Activated CD4-positive, alpha-beta T cell treated with anti-CD3 and anti-CD28 coated beads for 36 hours (primary cell): ENCODE measurements around the gene WDCP. TPM values are rescaled to one million over a fixed set of nuclear protein-coding genes. Genes with fewer than 3 reads are reported as not detected.

ENCODE experiments used
- ATAC-seq: fragments of 200-7000 bp; cut with Tn5 transposase; one replicate; pipeline ENCODE4 v1.10.0; 2021; ENCODE audit warnings: mild to moderate bottlenecking, moderate library complexity
- CTCF ChIA-PET: fragments of 350-600 bp; sonication (Branson Sonifier 250); formaldehyde crosslinking; loops from one replicate; lab custom pipeline; 2021; ENCODE audit warnings: antibody characterized with exemption; lab: Charles Lee
- POLR2A ChIA-PET: fragments of 350-600 bp; sonication (Branson Sonifier 250); formaldehyde crosslinking; loops from one replicate; lab custom pipeline; 2021; ENCODE audit warnings: antibody characterized with exemption, inconsistent platforms; lab: Charles Lee
- DNase-seq: peaks from one replicate; pipeline ENCODE4 v3.0.0-alpha.2; 2020
- H3K27ac Mint-ChIP-seq: one replicate; pipeline ENCODE4 v1.8.0; 2021; ENCODE audit warnings: mixed read lengths
- H3K27me3 Mint-ChIP-seq: one replicate; pipeline ENCODE4 v1.8.0; 2021; ENCODE audit warnings: mixed read lengths
- H3K36me3 Mint-ChIP-seq: one replicate; pipeline ENCODE4 v1.8.0; 2021; ENCODE audit warnings: low read depth, mixed read lengths
- H3K4me1 Mint-ChIP-seq: one replicate; pipeline ENCODE4 v1.8.0; 2021; ENCODE audit warnings: mixed read lengths
- H3K4me3 Mint-ChIP-seq: one replicate; pipeline ENCODE4 v1.8.0; 2021; ENCODE audit warnings: mild to moderate bottlenecking, moderate library complexity, mixed read lengths
- H3K9me3 Mint-ChIP-seq: one replicate; pipeline ENCODE4 v1.8.0; 2021; ENCODE audit warnings: low read depth, mixed read lengths
- intact Hi-C, 2 experiments: fragments of 100-400 bp; cut with DNase I in 1 of 2; cut with micrococcal nuclease in 1 of 2; formaldehyde crosslinking; loops; one replicate each; pipeline versions ENCODE4 v1.14.2 to v1.15.1; 2022 to 2024; cut with DNase I, micrococcal nuclease
- total RNA-seq, 2 experiments: library from RNA; stranded (reverse); gene quantifications; one replicate each; pipeline ENCODE4 v1.2.3, GENCODE V29; 2021

The WDCP gene
- total RNA-seq, 2 experiments from 2014 or later = 13.2 to 21.5 TPM

- Mint-ChIP-seq H3K27ac (peak overlapping the region; percentile 82), H3K4me3 (peak overlapping the region; percentile 79), H3K4me1 (peaks cover 13% of the 10 kb centered on the region), H3K9me3 (no peaks in the 10 kb centered on the region), H3K27me3 (no peaks in the 10 kb centered on the region), H3K36me3 (peaks cover 3% of the 10 kb centered on the region)
- DNase-seq = peak; percentile 69
- CTCF ChIA-PET = interaction anchor here (0.6 to 3.3 kb wide), 33 partner anchors 8 to 713 kb away, joined by 3 to 35 read pairs (median 4); partner anchors contain the start of genes ATAD2B, FAM228B, FKBP1B and PFN4
- POLR2A ChIA-PET = interaction anchor here (0.5 to 1.4 kb wide), 5 partner anchors 8 to 259 kb away, joined by 3 to 6 read pairs (median 5); partner anchors contain the start of genes ATAD2B, SF3B6 and WDCP
- ATAC-seq = peak; percentile 72
- intact Hi-C loops = loop anchor here (1.0 to 5.0 kb wide), 9 partner anchors 7 to 259 kb away; partner anchors contain the start of genes ATAD2B (in 2 of the 2), SF3B6 (in 1 of the 2) and WDCP (in 1 of the 2)
These were observed 36.6 kb upstream of the WDCP start for GRCh38 chr2:24083567-24084385.

GRCh38 chr2:24082787-24083566 is 35.8 kb upstream of the WDCP start:
- Mint-ChIP-seq H3K9me3 (no peaks in the 10 kb centered on the region), H3K4me1 (peaks cover 15% of the 10 kb centered on the region), H3K27me3 (no peaks in the 10 kb centered on the region), H3K27ac (no peak overlapping the region), H3K36me3 (peaks cover 3% of the 10 kb centered on the region), H3K4me3 (peak overlapping the region; percentile 79)
- CTCF ChIA-PET = interaction anchor here (0.6 to 3.3 kb wide), 21 partner anchors 7 to 498 kb away, joined by 3 to 35 read pairs (median 6); partner anchors contain the start of genes ATAD2B, FAM228B, FKBP1B and PFN4
- ATAC-seq (no peak), DNase-seq (no peak)
- intact Hi-C loops = loop anchor here in 1 of 2 experiments (5.0 kb wide), 1 partner anchor 96 kb away; no protein-coding TSS in a partner anchor
- POLR2A ChIA-PET = interaction anchor here (0.6 kb wide), 1 partner anchor 10 kb away, joined by 3 read pairs; no protein-coding TSS in a partner anchor

GRCh38 chr2:24080701-24081100 is 33.5 kb upstream of the WDCP start:
- ChIA-PET POLR2A (interaction anchor here (1.6 kb wide), 1 partner anchor 33 kb away, joined by 4 read pairs; the partner anchor contains the start of gene WDCP), CTCF (interaction anchor here (0.7 to 0.9 kb wide), 3 partner anchors 30 to 82 kb away, joined by 3 read pairs; no protein-coding TSS in a partner anchor)
- intact Hi-C loops = loop anchor here in 1 of 2 experiments (5.0 kb wide), 1 partner anchor 93 kb away; no protein-coding TSS in a partner anchor
- Mint-ChIP-seq H3K27me3 (no peaks in the 10 kb centered on the region), H3K9me3 (no peaks in the 10 kb centered on the region), H3K27ac (no peak overlapping the region), H3K4me1 (peaks cover 23% of the 10 kb centered on the region), H3K4me3 (no peak overlapping the region), H3K36me3 (peaks cover 3% of the 10 kb centered on the region)
- ATAC-seq (no peak), DNase-seq (no peak)

GRCh38 chr2:24077879-24078278 is 30.7 kb upstream of the WDCP start:
- peaks cover 11% of the 10 kb centered on the region for H3K36me3 Mint-ChIP-seq
- H3K27ac Mint-ChIP-seq = peak overlapping the region; percentile 70
- H3K4me1 Mint-ChIP-seq = peaks cover 31% of the 10 kb centered on the region
- no peak for DNase-seq
- CTCF ChIA-PET = interaction anchor here (0.6 to 3.2 kb wide), 4 partner anchors 10 to 254 kb away, joined by 3 to 25 read pairs (median 6); partner anchors contain the start of gene ATAD2B
- H3K9me3 Mint-ChIP-seq = no peaks in the 10 kb centered on the region
- intact Hi-C loops = loop anchor here (2.0 to 10.0 kb wide), 5 partner anchors 137 to 1799 kb away; partner anchors contain the start of genes ASXL2 (in 1 of the 2), KLHL29 (in 1 of the 2), NCOA1 (in 1 of the 2) and UBXN2A (in 1 of the 2)
- no peaks in the 10 kb centered on the region for H3K27me3 Mint-ChIP-seq
- peak overlapping the region; percentile 99 for H3K4me3 Mint-ChIP-seq
- no peak for ATAC-seq
- POLR2A ChIA-PET = interaction anchor here (2.2 kb wide), 1 partner anchor 152 kb away, joined by 33 read pairs; the partner anchor contains the start of gene ATAD2B

GRCh38 chr2:24077535-24077877 is 30.3 kb upstream of the WDCP start:
- peaks cover 15% of the 10 kb centered on the region for H3K36me3 Mint-ChIP-seq
- ChIA-PET CTCF (interaction anchor here (0.6 to 3.2 kb wide), 4 partner anchors 10 to 253 kb away, joined by 3 to 25 read pairs (median 4); partner anchors contain the start of gene ATAD2B), POLR2A (interaction anchor here (2.2 kb wide), 1 partner anchor 152 kb away, joined by 33 read pairs; the partner anchor contains the start of gene ATAD2B)
- peak overlapping the region; percentile 99 for H3K4me3 Mint-ChIP-seq
- peak overlapping the region; percentile 70 for H3K27ac Mint-ChIP-seq
- intact Hi-C loops = loop anchor here (2.0 to 10.0 kb wide), 5 partner anchors 137 to 1800 kb away; partner anchors contain the start of genes ASXL2 (in 1 of the 2), KLHL29 (in 1 of the 2), NCOA1 (in 1 of the 2) and UBXN2A (in 1 of the 2)
- peaks cover 35% of the 10 kb centered on the region for H3K4me1 Mint-ChIP-seq
- no peaks in the 10 kb centered on the region for H3K9me3 Mint-ChIP-seq
- H3K27me3 Mint-ChIP-seq = no peaks in the 10 kb centered on the region
- DNase-seq (no peak), ATAC-seq (no peak)

GRCh38 chr2:24076849-24077534 is 29.8 kb upstream of the WDCP start:
- Mint-ChIP-seq H3K4me1 (peaks cover 39% of the 10 kb centered on the region), H3K27ac (peak overlapping the region; percentile 70), H3K9me3 (no peaks in the 10 kb centered on the region), H3K4me3 (peak overlapping the region; percentile 99), H3K36me3 (peaks cover 16% of the 10 kb centered on the region), H3K27me3 (no peaks in the 10 kb centered on the region)
- intact Hi-C loops = loop anchor here (1.0 to 10.0 kb wide), 13 partner anchors 7 to 1800 kb away; partner anchors contain the start of genes ATAD2B (in 2 of the 2), UBXN2A (in 2 of the 2), WDCP (in 2 of the 2) and ASXL2 (in 1 of the 2)
- ATAC-seq (no peak), DNase-seq (no peak)
- POLR2A ChIA-PET = interaction anchor here (0.6 to 2.2 kb wide), 7 partner anchors 8 to 151 kb away, joined by 3 to 34 read pairs (median 5); partner anchors contain the start of genes ATAD2B, TP53I3, UBXN2A and WDCP
- CTCF ChIA-PET = interaction anchor here (0.5 to 3.2 kb wide), 7 partner anchors 10 to 252 kb away, joined by 3 to 25 read pairs (median 5); partner anchors contain the start of genes ATAD2B and WDCP

GRCh38 chr2:24075915-24076848 is 29.0 kb upstream of the WDCP start, which contains the start of gene SF3B6:
Gene SF3B6 (minus strand): TSS chr2:24076326. CDS start chr2:24076229, 97 bp downstream.
- Mint-ChIP-seq H3K4me1 (peaks cover 43% of the 10 kb centered on the region), H3K4me3 (peak within 1 kb of the TSS; percentile 99)
- POLR2A ChIA-PET = interaction anchor here (0.6 to 2.2 kb wide), 7 partner anchors 8 to 150 kb away, joined by 3 to 34 read pairs (median 5); partner anchors contain the start of genes ATAD2B, TP53I3, UBXN2A and WDCP

GRCh38 chr2:24075259-24075658 is 28.1 kb upstream of the WDCP start:
- H3K4me1 Mint-ChIP-seq = peaks cover 43% of the 10 kb centered on the region
- H3K9me3 Mint-ChIP-seq = no peaks in the 10 kb centered on the region
- CTCF ChIA-PET = interaction anchor here (0.6 to 3.2 kb wide), 4 partner anchors 9 to 300 kb away, joined by 3 to 25 read pairs (median 7); partner anchors contain the start of genes ATAD2B and TP53I3
- POLR2A ChIA-PET = interaction anchor here (1.6 kb wide), 1 partner anchor 9 kb away, joined by 6 read pairs; the partner anchor contains the start of gene TP53I3
- peak overlapping the region; percentile 99 for H3K27ac Mint-ChIP-seq
- H3K4me3 Mint-ChIP-seq = peak overlapping the region; percentile 99
- peaks cover 15% of the 10 kb centered on the region for H3K36me3 Mint-ChIP-seq
- no peak for DNase-seq
- no peaks in the 10 kb centered on the region for H3K27me3 Mint-ChIP-seq
- intact Hi-C loops = loop anchor here in 1 of 2 experiments (5.0 to 10.0 kb wide), 2 partner anchors 690 to 1802 kb away; partner anchors contain the start of genes ASXL2 and KLHL29
- no peak for ATAC-seq

More at GRCh38 chr2:24075915-24076848, 29.0 kb upstream of the WDCP start, which contains the start of gene SF3B6:
- CTCF ChIA-PET = interaction anchor here (0.5 to 3.2 kb wide), 7 partner anchors 8 to 296 kb away, joined by 3 to 25 read pairs (median 6); partner anchors contain the start of genes ATAD2B, TP53I3 and WDCP
- peak; percentile 100 for DNase-seq
- Mint-ChIP-seq H3K27ac (peak within 1 kb of the TSS; percentile 99), H3K27me3 (no peaks in the 10 kb centered on the region), H3K36me3 (peaks cover 15% of the 10 kb centered on the region), H3K9me3 (no peaks in the 10 kb centered on the region)
- ATAC-seq = peak; percentile 91
- intact Hi-C loops = loop anchor here (1.0 to 10.0 kb wide), 13 partner anchors 8 to 1801 kb away; partner anchors contain the start of genes ATAD2B (in 2 of the 2), UBXN2A (in 2 of the 2), WDCP (in 2 of the 2) and ASXL2 (in 1 of the 2)
